Bronchial epithelial cell (primary cell): ENCODE results near the gene RC3H2. TPM values are rescaled to one million over a fixed set of nuclear protein-coding genes. Genes with fewer than 3 reads are reported as not detected.

Experiments
- DNase-seq: peaks from one replicate; pipeline ENCODE4 v3.0.0-alpha.2; 2010; ENCODE audit warnings: low read depth
- FAIRE-seq: peaks from 2 replicates; lab custom pipeline; 2011; peaks lifted over from hg19 to GRCh38; lab: Jason Lieb, UNC
- H3K27me3 ChIP-seq: 2 replicates; pipeline ENCODE4 v1.5.1; 2011; ENCODE audit warnings: low read length; ENCODE audit not compliant: control insufficient read depth, insufficient read depth
- H3K36me3 ChIP-seq: 2 replicates; pipeline ENCODE4 v1.5.1; 2011; ENCODE audit warnings: low read length; ENCODE audit not compliant: control insufficient read depth, insufficient read depth
- H3K4me3 ChIP-seq: 2 replicates; pipeline ENCODE4 v1.5.1; 2011; ENCODE audit warnings: mild to moderate bottlenecking, low read depth, low read length, control low read depth
- CTCF ChIP-seq: IDR thresholded peaks from 2 replicates; pipeline ENCODE4 v1.5.1; 2011; ENCODE audit warnings: mild to moderate bottlenecking, moderate library complexity, low read length, control low read depth, inconsistent platforms; ENCODE audit not compliant: insufficient read depth, severe bottlenecking
- total RNA-seq: library from RNA; depleted of rRNA; stranded (reverse); fragments of >200 nt; gene quantifications from 2 replicates; pipeline ENCODE4 v1.2.1, GENCODE V29; 2014

The RC3H2 gene
- total RNA-seq, 1 donor from 2014 or later = 43.2 TPM

DNA sequence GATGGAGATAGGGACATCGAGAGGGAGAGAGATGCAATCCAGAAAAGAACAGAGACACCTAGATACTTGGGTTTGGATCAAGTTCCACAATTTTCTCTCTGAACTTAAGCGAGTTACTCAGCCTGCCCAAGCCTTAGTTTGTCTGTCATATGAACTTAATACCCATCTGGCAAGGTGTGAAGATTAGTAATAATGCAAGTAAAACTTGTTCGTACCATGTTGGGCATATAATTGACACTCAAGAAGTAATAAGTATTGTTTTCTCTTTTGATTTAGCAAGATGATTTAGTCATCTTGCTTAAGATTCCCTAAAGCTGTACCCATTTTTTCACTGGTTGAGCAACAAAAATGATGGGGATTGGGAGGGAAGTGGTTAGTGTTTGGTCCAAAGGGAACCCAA is 43.2 kb upstream of the RC3H2 start:
- H3K36me3 ChIP-seq = no peaks in the 10 kb centered on the region
- no peak for TF ChIP-seq CTCF
- H3K27me3 ChIP-seq = no peaks in the 10 kb centered on the region
- no peak overlapping the region for H3K4me3 ChIP-seq
- FAIRE-seq = no peak
- DNase-seq = peak; percentile 40

DNA sequence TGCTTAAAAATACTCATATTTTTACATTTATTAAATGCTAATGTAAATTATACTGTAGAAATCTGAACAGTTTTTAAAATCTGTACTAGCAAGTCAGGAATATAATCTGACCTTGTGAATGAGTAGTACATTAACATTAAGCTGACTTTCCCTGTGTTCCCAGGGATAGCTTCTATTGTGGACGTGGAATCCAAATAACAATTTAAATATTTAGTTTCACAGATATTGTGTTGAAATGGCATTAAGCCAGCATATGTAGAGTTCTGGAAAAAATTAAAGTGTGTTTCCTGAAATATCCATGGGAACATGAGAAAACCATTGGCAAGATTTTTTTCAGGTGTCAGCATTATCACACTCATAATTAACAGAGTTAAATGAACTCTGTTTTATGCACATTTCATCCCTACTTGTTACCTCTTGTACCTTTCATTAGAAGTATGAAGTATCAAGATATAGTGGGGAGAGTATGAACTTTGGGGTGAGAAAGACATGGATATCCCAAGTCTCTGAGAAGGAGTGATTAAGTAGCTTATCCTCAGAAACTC is 41.4 kb upstream of the RC3H2 start:
- Histone ChIP-seq H3K36me3 (no peaks in the 10 kb centered on the region), H3K4me3 (no peak overlapping the region), H3K27me3 (no peaks in the 10 kb centered on the region)
- FAIRE-seq (no peak), DNase-seq (no peak)
- no peak for TF ChIP-seq CTCF

DNA sequence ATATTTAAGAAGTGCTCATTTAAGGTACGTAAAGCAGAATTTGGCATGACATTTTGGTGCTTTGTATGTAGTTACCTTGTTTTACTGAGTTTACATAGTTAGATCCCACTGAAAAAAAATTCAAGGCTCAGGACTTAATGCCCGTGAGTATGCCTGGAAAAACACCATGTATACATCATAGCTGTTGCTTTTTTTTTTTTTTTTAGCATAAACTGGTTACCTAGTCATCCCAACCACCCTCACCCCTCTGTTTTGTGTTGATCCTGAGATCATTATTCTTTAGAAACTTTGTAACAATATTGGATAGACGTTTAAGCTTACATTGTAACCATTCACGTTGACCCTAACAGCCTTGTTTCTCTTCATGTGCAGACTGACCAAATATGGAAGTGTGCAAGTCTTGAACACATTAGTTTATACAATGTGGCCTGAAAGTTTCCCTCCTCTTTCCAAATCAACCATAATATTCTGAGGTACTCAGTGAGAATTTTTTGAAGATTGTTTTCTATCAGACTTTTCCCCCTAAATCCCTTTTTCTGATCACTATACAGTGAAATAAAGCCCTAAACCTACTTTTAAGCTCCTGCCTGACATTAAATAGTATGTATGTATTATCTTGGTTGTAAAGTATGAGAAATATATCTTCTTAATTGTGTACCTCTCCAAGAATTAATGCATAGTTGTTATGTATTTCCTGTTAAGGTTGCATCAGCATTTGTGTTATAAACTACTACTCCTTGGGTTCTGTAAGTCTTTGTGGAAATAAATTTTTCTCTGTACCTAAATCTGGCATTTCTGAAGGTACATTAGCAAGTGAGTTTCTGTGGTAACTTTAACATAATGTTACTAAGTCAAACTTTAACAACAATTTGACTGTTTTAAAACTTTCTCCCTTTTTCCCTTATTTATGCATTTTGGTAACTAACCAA is 40.1 kb upstream of the RC3H2 start:
- no peak for FAIRE-seq

DNA sequence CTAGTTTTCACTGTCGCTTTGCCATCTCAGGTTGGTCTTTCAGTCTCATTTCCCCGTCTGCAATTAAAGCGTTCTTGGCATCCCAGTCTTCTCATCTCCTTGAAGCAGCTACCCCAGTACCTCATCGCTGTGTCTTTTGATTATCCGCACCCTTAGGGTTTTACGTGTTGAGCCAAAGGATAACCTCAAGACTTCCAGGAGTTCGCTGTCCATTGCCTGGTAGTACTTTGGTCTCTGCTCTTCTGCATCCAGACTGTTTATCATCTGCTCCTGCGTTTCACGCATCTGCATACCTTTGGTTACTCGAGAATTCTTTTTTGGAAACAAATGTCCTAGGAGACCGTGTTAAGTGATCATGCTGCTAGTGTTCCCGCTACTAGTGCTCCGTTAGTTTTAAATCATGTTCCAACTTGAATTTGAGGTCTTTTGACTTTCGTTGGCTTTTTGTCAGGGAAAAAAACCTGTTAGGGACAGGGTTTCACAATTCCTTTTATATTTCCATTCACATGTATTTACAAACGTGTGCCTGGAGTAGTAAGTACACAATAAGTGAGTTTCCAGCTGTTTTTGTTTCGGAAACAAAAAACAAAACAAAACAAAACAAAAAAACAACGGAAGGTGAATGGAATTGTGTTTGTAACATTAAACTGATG is 36.5 kb upstream of the RC3H2 start:
- FAIRE-seq (no peak), DNase-seq (peak; percentile 77)
- peak overlapping the region; percentile 86 for H3K4me3 ChIP-seq
- no peak for TF ChIP-seq CTCF
- no peaks in the 10 kb centered on the region for H3K36me3 ChIP-seq
- H3K27me3 ChIP-seq = no peaks in the 10 kb centered on the region

More for the DNA sequence above, 40.1 kb upstream of the RC3H2 start:
- no peak overlapping the region for H3K4me3 ChIP-seq
- H3K36me3 ChIP-seq = no peaks in the 10 kb centered on the region
- no peak for TF ChIP-seq CTCF
- DNase-seq = no peak
- no peaks in the 10 kb centered on the region for H3K27me3 ChIP-seq

DNA sequence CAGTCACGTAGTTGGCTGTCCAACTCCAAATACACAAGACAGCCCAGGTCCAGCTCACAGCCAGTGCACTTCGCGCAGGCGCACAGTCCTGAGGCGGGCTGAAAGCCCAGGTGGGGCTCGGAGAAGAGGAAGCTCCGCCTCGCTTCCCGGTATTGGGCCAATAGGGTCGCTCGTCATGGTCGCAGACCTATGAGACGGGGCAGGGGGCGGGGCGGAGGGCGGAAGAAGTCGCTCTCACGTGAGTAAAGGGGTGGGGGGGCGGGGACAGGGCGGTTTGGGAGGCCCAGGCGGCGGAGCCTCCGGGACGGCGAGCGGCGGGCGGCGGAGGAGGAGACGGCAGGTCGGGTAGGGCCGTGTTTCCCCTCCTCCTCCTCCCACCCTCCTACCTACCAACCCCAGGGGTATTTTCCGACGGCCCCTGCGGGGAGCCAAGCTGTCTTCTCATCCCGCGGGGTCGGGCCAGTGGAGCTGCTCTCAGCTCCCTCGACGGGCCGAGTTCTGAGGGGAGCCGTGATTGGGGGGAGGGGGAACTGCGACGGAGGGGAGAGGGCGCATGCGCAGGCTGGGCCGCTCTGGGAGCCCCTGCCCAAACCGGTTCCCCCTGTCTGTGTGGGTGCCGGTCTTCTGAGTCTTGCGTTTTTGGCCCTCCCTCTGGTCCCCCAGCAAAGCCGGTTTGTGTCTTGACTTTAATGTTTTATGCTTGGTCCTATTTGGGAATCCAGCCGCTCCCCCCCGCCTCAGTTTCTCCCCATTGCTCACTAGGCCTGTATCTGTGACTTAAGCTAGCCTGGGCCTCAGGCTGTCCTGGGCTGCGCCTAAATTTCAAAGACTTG is 35.8 kb upstream of the RC3H2 start, which contains the start of gene RABGAP1:
Gene RABGAP1, plus strand, starts transcription at position 272 of the 833 bp plus-strand sequence. CDS start 16,040 bp downstream, outside the sequence.
- FAIRE-seq = no peak
- TF ChIP-seq CTCF = no peak
- Histone ChIP-seq H3K36me3 (no peaks in the 10 kb centered on the region), H3K4me3 (peak within 1 kb of the TSS; percentile 86), H3K27me3 (no peaks in the 10 kb centered on the region)
- peak; percentile 95 for DNase-seq
